SK-N-SH treated with all-trans-retinoic acid at 6 μM for 48 hours (cell line): ENCODE data around the gene IFT57.
A peak's percentile ranks its signal among the peaks of the same experiment; 100 is the strongest.

Experiments used
- ATAC-seq: fragments of 200-7000 bp; cut with Tn5 transposase; 3 replicates; pipeline ENCODE4 v1.9.1; 2020; ENCODE audit warnings: mild to moderate bottlenecking, moderate library complexity
- ARNTL ChIP-seq: fragments of 450-650 bp; formaldehyde crosslinking; IDR thresholded peaks from 2 replicates; pipeline ENCODE4 v1.5.0; 2020; ENCODE audit warnings: low read depth, mild to moderate bottlenecking, moderate library complexity, borderline replicate concordance
- BACH2 ChIP-seq: fragments of 250-450 bp; sonication (Bioruptor Pico); IDR thresholded peaks from 2 replicates; pipeline ENCODE4 v1.9.0; 2021; ENCODE audit warnings: mild to moderate bottlenecking, borderline replicate concordance
- CSDC2 ChIP-seq: fragments of 250-450 bp; sonication (Bioruptor Pico); IDR thresholded peaks from 2 replicates; pipeline ENCODE4 v1.5.0; 2020; ENCODE audit warnings: mild to moderate bottlenecking, moderate library complexity
- ESRRG ChIP-seq: fragments of 250-450 bp; sonication (Bioruptor Pico); IDR thresholded peaks from 2 replicates; pipeline ENCODE4 v1.6.1; 2021; ENCODE audit warnings: mild to moderate bottlenecking
- GLIS3 ChIP-seq: fragments of 250-450 bp; sonication (Bioruptor Pico); IDR thresholded peaks from 2 replicates; pipeline ENCODE4 v1.5.0; 2020; ENCODE audit warnings: mild to moderate bottlenecking, moderate library complexity
- OSR1 ChIP-seq: fragments of 250-450 bp; sonication (Bioruptor Pico); IDR thresholded peaks from 2 replicates; pipeline ENCODE4 v1.8.0; 2022; ENCODE audit warnings: moderate library complexity, mild to moderate bottlenecking, inconsistent platforms
- PPARA ChIP-seq: fragments of 250-450 bp; sonication (Bioruptor Pico); IDR thresholded peaks from 2 replicates; pipeline ENCODE4 v1.5.0; 2020; ENCODE audit warnings: mild to moderate bottlenecking, borderline replicate concordance
- RARB ChIP-seq: fragments of 250-450 bp; sonication (Bioruptor Pico); IDR thresholded peaks from 2 replicates; pipeline ENCODE4 v1.8.0; 2021; ENCODE audit warnings: mild to moderate bottlenecking, moderate library complexity
- SNAI2 ChIP-seq: fragments of 250-450 bp; sonication (Bioruptor Pico); IDR thresholded peaks from 2 replicates; pipeline ENCODE4 v1.5.0; 2020; ENCODE audit warnings: mild to moderate bottlenecking, moderate library complexity
- TCF4 ChIP-seq: fragments of 250-450 bp; sonication (Bioruptor Pico); IDR thresholded peaks from 2 replicates; pipeline ENCODE4 v1.8.0; 2021; ENCODE audit warnings: mild to moderate bottlenecking, moderate library complexity, borderline replicate concordance
- TOX ChIP-seq: fragments of 250-450 bp; sonication (Bioruptor Pico); IDR thresholded peaks from 2 replicates; pipeline ENCODE4 v1.8.0; 2021; ENCODE audit warnings: mild to moderate bottlenecking, moderate library complexity, borderline replicate concordance
- TSHZ2 ChIP-seq: fragments of 250-450 bp; sonication (Bioruptor Pico); IDR thresholded peaks from 2 replicates; pipeline ENCODE4 v1.5.0; 2020; ENCODE audit warnings: mild to moderate bottlenecking, moderate library complexity
- ZFP3 ChIP-seq: fragments of 250-450 bp; sonication (Bioruptor Pico); IDR thresholded peaks from 2 replicates; pipeline ENCODE4 v1.5.0; 2020; ENCODE audit warnings: mild to moderate bottlenecking, moderate library complexity
- ZFP30 ChIP-seq: fragments of 450-650 bp; formaldehyde crosslinking; IDR thresholded peaks from 2 replicates; pipeline ENCODE4 v1.5.0; 2022; ENCODE audit warnings: mild to moderate bottlenecking, moderate library complexity
- ZNF70 ChIP-seq: fragments of 450-650 bp; formaldehyde crosslinking; IDR thresholded peaks from 2 replicates; pipeline ENCODE4 v1.5.0; 2020; ENCODE audit warnings: mild to moderate bottlenecking, moderate library complexity
- ZNF8 ChIP-seq: fragments of 450-650 bp; formaldehyde crosslinking; IDR thresholded peaks from 2 replicates; pipeline ENCODE4 v1.5.0; 2020; ENCODE audit warnings: mild to moderate bottlenecking, moderate library complexity
- TF ChIP-seq, protein P1 (sequence below): fragments of 250-450 bp; sonication (Bioruptor Pico); IDR thresholded peaks from 2 replicates; pipeline ENCODE4 v1.5.1; 2020; ENCODE audit warnings: low read depth, mild to moderate bottlenecking, moderate library complexity
- TF ChIP-seq, protein P2 (sequence below): fragments of 250-450 bp; sonication (Bioruptor Pico); IDR thresholded peaks from 2 replicates; pipeline ENCODE4 v1.5.1; 2021; ENCODE audit warnings: mild to moderate bottlenecking, moderate library complexity

Gene IFT57

DNA sequence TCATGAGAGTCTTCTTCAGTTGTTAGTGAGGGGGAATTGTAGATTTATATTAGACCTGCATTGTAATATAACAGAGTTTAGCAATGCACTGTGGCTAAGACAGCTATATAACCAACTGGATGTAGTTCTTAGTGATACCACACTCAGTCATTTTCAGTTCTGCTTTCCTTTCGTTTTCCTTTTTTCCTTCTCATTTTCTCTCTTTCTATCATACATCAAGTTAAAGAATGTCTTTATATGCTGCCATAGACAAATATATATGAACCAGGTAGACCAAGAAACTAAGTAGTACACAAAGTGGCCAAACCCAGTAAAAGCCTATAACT, 87.7 kb downstream of the IFT57 start:
- TF ChIP-seq ARNTL (no peak), TOX (CRISPR knock-in tag) (no peak)
- ATAC-seq, result no peak

GRCh38 chr3:108133858-108134554, 88.2 kb downstream of the IFT57 start:
- TF ChIP-seq, protein P1, sequence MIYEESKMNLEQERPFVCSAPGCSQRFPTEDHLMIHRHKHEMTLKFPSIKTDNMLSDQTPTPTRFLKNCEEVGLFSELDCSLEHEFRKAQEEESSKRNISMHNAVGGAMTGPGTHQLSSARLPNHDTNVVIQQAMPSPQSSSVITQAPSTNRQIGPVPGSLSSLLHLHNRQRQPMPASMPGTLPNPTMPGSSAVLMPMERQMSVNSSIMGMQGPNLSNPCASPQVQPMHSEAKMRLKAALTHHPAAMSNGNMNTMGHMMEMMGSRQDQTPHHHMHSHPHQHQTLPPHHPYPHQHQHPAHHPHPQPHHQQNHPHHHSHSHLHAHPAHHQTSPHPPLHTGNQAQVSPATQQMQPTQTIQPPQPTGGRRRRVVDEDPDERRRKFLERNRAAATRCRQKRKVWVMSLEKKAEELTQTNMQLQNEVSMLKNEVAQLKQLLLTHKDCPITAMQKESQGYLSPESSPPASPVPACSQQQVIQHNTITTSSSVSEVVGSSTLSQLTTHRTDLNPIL (CRISPR knock-in tag), result no peak
- TF ChIP-seq CSDC2 (CRISPR knock-in tag) (no peak), SNAI2 (CRISPR knock-in tag) (no peak), BACH2 (CRISPR knock-in tag) (no peak), ZFP30 (CRISPR knock-in tag) (no peak), TOX (CRISPR knock-in tag) (no peak), ESRRG (CRISPR knock-in tag) (no peak), TSHZ2 (CRISPR knock-in tag) (no peak), ZNF70 (CRISPR knock-in tag) (no peak), ZFP3 (no peak), OSR1 (CRISPR knock-in tag) (no peak), TCF4 (CRISPR knock-in tag) (no peak), GLIS3 (CRISPR knock-in tag) (no peak)
- ATAC-seq, result no peak

DNA sequence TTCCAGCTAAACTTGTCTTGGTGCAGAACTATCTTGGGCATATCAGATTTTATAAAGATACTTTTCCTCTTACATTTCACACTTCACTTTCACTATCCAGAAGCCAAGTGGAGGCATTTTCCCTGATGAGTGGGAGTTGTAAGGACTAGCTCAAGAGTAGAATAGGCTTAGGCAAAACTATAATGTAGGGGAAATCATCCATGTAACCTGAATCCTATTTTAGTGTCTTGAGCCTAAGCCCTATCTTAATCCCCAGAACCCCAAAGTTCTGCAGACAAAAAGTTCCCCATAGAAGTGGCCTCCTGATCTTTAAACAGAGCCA, 89.2 kb downstream of the IFT57 start:
- ATAC-seq, result 0 out of 3 replicates have a peak, but pooled peaks have one; percentile 7
- TF ChIP-seq PPARA (CRISPR knock-in tag), result no peak
- no peak for TF ChIP-seq GLIS3 (CRISPR knock-in tag)
- TF ChIP-seq TCF4 (CRISPR knock-in tag), result no peak
- TF ChIP-seq BACH2 (CRISPR knock-in tag), result no peak
- no peak for TF ChIP-seq ESRRG (CRISPR knock-in tag)
- TF ChIP-seq TOX (CRISPR knock-in tag), result no peak
- no peak for TF ChIP-seq RARB (CRISPR knock-in tag)
- TF ChIP-seq ARNTL, result no peak

DNA sequence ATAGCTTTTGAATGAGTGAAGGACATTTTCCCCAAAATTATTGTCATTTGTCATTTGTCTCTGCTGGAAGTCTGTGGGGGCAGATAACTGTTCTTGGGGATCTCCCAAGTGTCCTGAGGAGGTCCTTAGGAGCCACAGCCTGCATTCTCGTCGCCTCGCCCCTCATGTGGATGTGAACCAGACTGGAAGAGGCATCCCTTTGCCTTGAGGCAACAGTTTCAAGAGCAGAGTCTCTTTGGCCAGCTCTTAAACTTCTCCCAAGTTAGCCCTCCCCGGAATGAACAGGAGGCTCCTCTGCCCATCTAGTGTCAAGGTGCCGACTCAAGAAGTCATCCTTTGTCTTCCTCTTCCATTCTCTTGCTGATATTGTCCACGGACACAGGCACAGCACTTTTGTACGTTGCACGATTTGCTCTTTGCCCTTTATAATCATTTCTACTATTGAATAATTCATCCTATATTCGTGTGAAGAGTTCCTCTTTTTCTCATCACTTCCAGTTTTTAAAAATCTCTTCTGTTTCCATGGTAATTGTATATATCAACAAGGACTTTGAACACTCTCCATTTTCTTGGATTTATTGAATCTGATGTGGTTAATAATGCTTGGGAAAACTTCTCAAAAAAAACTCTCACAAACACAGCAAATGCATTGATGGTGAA, 90.6 kb downstream of the IFT57 start:
- TF ChIP-seq ZFP30 (CRISPR knock-in tag), result no peak
- TF ChIP-seq, protein P2, sequence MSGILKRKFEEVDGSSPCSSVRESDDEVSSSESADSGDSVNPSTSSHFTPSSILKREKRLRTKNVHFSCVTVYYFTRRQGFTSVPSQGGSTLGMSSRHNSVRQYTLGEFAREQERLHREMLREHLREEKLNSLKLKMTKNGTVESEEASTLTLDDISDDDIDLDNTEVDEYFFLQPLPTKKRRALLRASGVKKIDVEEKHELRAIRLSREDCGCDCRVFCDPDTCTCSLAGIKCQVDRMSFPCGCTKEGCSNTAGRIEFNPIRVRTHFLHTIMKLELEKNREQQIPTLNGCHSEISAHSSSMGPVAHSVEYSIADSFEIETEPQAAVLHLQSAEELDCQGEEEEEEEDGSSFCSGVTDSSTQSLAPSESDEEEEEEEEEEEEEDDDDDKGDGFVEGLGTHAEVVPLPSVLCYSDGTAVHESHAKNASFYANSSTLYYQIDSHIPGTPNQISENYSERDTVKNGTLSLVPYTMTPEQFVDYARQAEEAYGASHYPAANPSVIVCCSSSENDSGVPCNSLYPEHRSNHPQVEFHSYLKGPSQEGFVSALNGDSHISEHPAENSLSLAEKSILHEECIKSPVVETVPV, result no peak
- no peak for TF ChIP-seq OSR1 (CRISPR knock-in tag)
- no peak for TF ChIP-seq ZNF8 (CRISPR knock-in tag)
- no peak for TF ChIP-seq TCF4 (CRISPR knock-in tag)
- no peak for TF ChIP-seq ZFP3
- no peak for TF ChIP-seq GLIS3 (CRISPR knock-in tag)
- TF ChIP-seq TSHZ2 (CRISPR knock-in tag), result no peak
- TF ChIP-seq, all 23 proteins: peak for 0
- ATAC-seq, result peak; percentile 56
